Spleen (tissue), 11 donors: Measurements from ENCODE around the gene DNAJB14. TPM values are rescaled to one million over a fixed set of nuclear protein-coding genes. Genes with fewer than 3 reads are reported as not detected.

Experiments
- DNase-seq: peaks from one replicate; pipeline ENCODE4 v3.0.0-alpha.2; 2020
- H3K27ac ChIP-seq, 8 donors: fragments of 200-600 bp; sonication (generic) in 7 of 8; 1 replicate in 4 of 8; 2 replicates in 4 of 8; pipeline versions ENCODE4 v1.5.0 to v1.8.0; 2016 to 2021; ENCODE audit warnings: inconsistent platforms in 4 of 8, mild to moderate bottlenecking in 4 of 8, moderate library complexity in 1 of 8
- H3K27me3 ChIP-seq, 7 donors: fragments of 200-600 bp; sonication (generic) in 6 of 7; replicated peaks in 1 of 7; 1 replicate in 4 of 7; 2 replicates in 3 of 7; pipeline versions ENCODE4 v1.5.0 to v1.8.0; 2016 to 2021; ENCODE audit warnings: inconsistent platforms in 3 of 7, mild to moderate bottlenecking in 1 of 7
- H3K36me3 ChIP-seq, 6 donors: fragments of 200-600 bp; sonication (generic) in 5 of 6; 1 replicate in 4 of 6; 2 replicates in 2 of 6; pipeline versions ENCODE4 v1.5.0 to v1.8.0; 2016 to 2021; ENCODE audit warnings: inconsistent platforms in 2 of 6
- H3K4me1 ChIP-seq, 6 donors: fragments of 200-600 bp; sonication (generic) in 5 of 6; 1 replicate in 3 of 6; 2 replicates in 3 of 6; pipeline versions ENCODE4 v1.5.0 to v1.8.0; 2016 to 2021; ENCODE audit warnings: inconsistent platforms in 3 of 6
- H3K4me3 ChIP-seq, 8 donors: fragments of 200-600 bp; sonication (generic) in 7 of 8; 1 replicate in 4 of 8; 2 replicates in 4 of 8; pipeline versions ENCODE4 v1.5.0 to v1.8.0; 2016 to 2021; ENCODE audit warnings: inconsistent platforms in 4 of 8, mild to moderate bottlenecking in 4 of 8, moderate library complexity in 2 of 8
- H3K9me3 ChIP-seq, 8 donors: fragments of 200-600 bp; sonication (generic) in 7 of 8; 1 replicate in 4 of 8; 2 replicates in 4 of 8; pipeline versions ENCODE4 v1.5.0 to v1.8.0; 2016 to 2021; ENCODE audit warnings: inconsistent platforms in 4 of 8
- POLR2A ChIP-seq, 3 donors: fragments of 450-650 bp; IDR thresholded peaks; one replicate each; pipeline ENCODE4 v1.5.1; 2017; ENCODE audit warnings: antibody characterized with exemption in 3 of 3, mild to moderate bottlenecking in 1 of 3
- POLR2AphosphoS5 ChIP-seq, 3 donors: sonication (generic); formaldehyde crosslinking; IDR thresholded peaks; one replicate each; pipeline ENCODE4 v1.5.1; 2017; ENCODE audit warnings: antibody characterized with exemption in 3 of 3
- WGBS, 5 donors: extraction: QIAGEN DNeasy Blood & Tissue Kit in 3 of 5; methylation state at CpG; one replicate each; pipeline versions ENCODE4 v1.1.5 to v1.1.7; 2013 to 2018; 5-methylcytosine and 5-hydroxymethylcytosine counted together
- intact Hi-C: fragments of 100-400 bp; cut with DNase I; formaldehyde crosslinking; loops from one replicate; pipeline ENCODE4 v1.15.0; 2023; ENCODE audit warnings: low total_unique reads
- polyA plus RNA-seq, 3 donors: library from polyadenylated mRNA; stranded (reverse); fragments of 200-250 nt; gene quantifications; one replicate each; pipeline ENCODE4 v1.2.1, GENCODE V29; 2013
- total RNA-seq, 7 donors: library from RNA; depleted of rRNA in 3 of 7; stranded (reverse); fragments of >200 nt in 3 of 7; fragmentation: NEBNext Ultra II Directional in 4 of 7; extraction: Animal tissue kit (Norgen Biotek cat#: 25700) in 4 of 7; gene quantifications; one replicate each; pipeline versions ENCODE4 v1.1.0 to v1.2.1, GENCODE V29; 2016 to 2021
- TF ChIP-seq, protein P1 (sequence below), 11 experiments: fragments of 200-600 bp in 7 of 11; fragments of 450-650 bp in 4 of 11; sonication (generic) in 4 of 11; IDR thresholded peaks in 8 of 11; conservative IDR thresholded peaks in 3 of 11; 1 replicate in 7 of 11; 2 replicates in 4 of 11; pipeline versions ENCODE4 v1.4.0 to v1.8.0; 2016 to 2021; ENCODE audit warnings: antibody characterized with exemption in 11 of 11, inconsistent platforms in 4 of 11, mild to moderate bottlenecking in 1 of 11
- donor health status: healthy with polysubstance abuse.
- donor health status: DM: no; HTN: no; CAD: no; lungs with moderate emphysema.
- donor health status: DM: no; HTN: no; CAD: no.
- donor health status: Bipolar disorder and iron deficiency.
- donor health status: healthy.
- donor health status: DM: no; HTN: no; CAD: no.
- donor health status: DM: yes; HTN: yes; CAD: no.

DNAJB14 gene
- total and polyA plus RNA-seq, 10 donors, result 10.6 to 77.7 (median 53.3) TPM

DNA sequence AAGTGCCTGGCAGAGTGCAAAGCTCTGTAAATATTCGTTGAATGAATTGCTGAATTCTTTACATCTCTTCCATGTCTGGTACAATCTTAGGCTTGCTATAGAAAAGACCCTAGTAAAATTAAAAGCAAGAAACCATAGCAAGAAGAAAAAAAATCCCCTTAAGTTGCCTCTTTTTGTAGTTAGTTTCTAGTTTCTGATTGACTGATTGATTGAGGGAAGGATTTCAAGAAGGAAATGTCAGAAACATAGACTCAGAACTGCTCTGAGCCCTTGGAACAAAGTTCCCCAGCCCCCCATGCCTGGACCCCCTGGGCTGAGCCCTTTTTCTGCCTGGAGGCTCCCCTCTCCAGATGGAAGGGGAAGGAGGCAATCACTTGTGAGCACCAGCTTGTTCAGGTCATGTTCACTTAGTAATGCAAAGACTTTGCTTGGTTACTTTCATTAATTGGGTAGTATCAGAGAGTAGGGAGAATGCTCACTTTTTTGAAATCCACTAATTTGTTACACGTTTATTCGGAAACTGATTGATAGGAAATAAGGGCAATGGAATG is 94.1 kb downstream of the DNAJB14 start:
- Histone ChIP-seq H3K27ac (no peak overlapping the region), H3K4me3 (no peak overlapping the region), H3K36me3 (peaks cover 0 to 30% (median 0%) of the 10 kb centered on the region in 6 donors), H3K9me3 (no peaks in the 10 kb centered on the region), H3K27me3 (no peaks in the 10 kb centered on the region), H3K4me1 (peaks cover 3 to 73% (median 42%) of the 10 kb centered on the region in 6 donors)
- TF ChIP-seq, protein P1, sequence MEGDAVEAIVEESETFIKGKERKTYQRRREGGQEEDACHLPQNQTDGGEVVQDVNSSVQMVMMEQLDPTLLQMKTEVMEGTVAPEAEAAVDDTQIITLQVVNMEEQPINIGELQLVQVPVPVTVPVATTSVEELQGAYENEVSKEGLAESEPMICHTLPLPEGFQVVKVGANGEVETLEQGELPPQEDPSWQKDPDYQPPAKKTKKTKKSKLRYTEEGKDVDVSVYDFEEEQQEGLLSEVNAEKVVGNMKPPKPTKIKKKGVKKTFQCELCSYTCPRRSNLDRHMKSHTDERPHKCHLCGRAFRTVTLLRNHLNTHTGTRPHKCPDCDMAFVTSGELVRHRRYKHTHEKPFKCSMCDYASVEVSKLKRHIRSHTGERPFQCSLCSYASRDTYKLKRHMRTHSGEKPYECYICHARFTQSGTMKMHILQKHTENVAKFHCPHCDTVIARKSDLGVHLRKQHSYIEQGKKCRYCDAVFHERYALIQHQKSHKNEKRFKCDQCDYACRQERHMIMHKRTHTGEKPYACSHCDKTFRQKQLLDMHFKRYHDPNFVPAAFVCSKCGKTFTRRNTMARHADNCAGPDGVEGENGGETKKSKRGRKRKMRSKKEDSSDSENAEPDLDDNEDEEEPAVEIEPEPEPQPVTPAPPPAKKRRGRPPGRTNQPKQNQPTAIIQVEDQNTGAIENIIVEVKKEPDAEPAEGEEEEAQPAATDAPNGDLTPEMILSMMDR (IDR thresholded peaks at IDR 0.05 in 8 of 11, conservative IDR thresholded peaks at IDR 0.05 in 3 of 11), result no peak
- TF ChIP-seq POLR2AphosphoS5 (IDR thresholded peaks at IDR 0.05) (no peak), POLR2A (IDR thresholded peaks at IDR 0.05) (no peak)
- intact Hi-C loops, result no loop called here
- WGBS, 5 donors, result 80 to 90% (median 80%) methylated on average over 3 of the region's 3 CpGs
- no peak for DNase-seq

DNA sequence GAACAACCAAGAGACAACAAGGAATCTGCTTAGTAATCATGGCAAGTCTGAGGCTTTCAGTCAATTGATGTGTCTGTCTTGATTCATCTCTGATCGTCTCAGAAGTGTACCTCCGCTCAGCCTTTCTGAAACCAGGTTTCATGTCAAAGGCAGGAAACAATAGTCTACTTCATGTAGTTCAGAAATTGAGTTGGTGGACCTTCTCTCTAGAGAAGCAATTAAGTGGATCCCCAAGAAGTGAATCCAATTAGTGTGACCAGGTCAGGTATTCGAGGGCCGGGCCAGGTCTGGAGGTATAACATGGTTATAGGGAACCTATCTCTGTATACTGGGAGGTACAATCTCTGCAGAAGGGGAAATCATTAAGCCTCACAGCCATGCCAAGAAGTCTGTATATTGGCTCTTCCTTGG is 97.8 kb downstream of the DNAJB14 start:
- Histone ChIP-seq H3K4me1 (peaks cover 3 to 76% (median 37%) of the 10 kb centered on the region in 6 donors), H3K4me3 (no peak overlapping the region), H3K36me3 (peaks cover 0 to 24% (median 0%) of the 10 kb centered on the region in 6 donors), H3K9me3 (no peaks in the 10 kb centered on the region), H3K27me3 (no peaks in the 10 kb centered on the region), H3K27ac (peak overlapping the region in 1 of 8 donors; percentile 62)
- no peak for DNase-seq
- intact Hi-C loops, result no loop called here
- WGBS, 5 donors, result 79 to 90% (median 85%) methylated on average over 4 of the region's 4 CpGs
- TF ChIP-seq, protein P1 (IDR thresholded peaks at IDR 0.05 in 8 of 11, conservative IDR thresholded peaks at IDR 0.05 in 3 of 11), result no peak
- TF ChIP-seq POLR2A (IDR thresholded peaks at IDR 0.05) (no peak), POLR2AphosphoS5 (IDR thresholded peaks at IDR 0.05) (no peak)

DNA sequence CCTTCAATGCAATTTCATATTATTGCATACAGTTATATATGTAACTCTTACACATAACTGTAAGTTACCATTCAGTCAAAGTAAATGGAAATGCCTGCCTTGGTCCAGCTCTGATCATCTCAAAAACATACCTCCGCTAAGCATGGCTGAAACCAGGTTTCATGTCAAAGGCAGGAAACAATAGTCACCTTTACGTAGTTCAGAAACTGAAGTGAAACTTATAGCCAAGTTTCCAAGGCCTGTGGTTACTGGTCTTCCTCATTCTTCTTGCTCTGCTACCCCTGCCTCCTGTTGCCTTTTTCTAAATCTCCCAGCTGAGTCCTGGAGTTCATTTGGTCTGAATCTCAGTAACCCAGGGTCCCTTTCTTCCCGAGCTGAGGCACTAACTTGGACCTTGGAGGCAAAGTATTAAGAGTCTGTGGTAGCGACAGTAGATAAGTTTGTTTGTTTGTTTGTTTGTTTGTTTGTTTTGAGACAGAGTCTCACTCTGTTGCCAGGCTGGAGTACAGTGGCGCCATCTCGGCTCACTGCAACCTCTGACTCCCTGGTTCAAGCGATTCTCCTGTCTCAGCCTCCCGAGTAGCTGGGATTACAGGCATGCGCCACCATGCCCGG is 98.9 kb downstream of the DNAJB14 start:
- no peak for TF ChIP-seq POLR2A (IDR thresholded peaks at IDR 0.05)
- TF ChIP-seq, protein P1 (IDR thresholded peaks at IDR 0.05 in 8 of 11, conservative IDR thresholded peaks at IDR 0.05 in 3 of 11), result no peak
- peak in 1 of 3 donors; percentile 56 for TF ChIP-seq POLR2AphosphoS5 (IDR thresholded peaks at IDR 0.05)
- no peak overlapping the region for H3K4me3 ChIP-seq
- intact Hi-C loops, result no loop called here
- peak overlapping the region in 6 of 8 donors; percentile 1 to 62 (median 36) for H3K27ac ChIP-seq
- no peaks in the 10 kb centered on the region for H3K27me3 ChIP-seq
- 69 to 76% (median 70%) methylated on average over 10 of the region's 10 CpGs for WGBS, 5 donors
- no peaks in the 10 kb centered on the region for H3K9me3 ChIP-seq
- H3K4me1 ChIP-seq, result peaks cover 3 to 75% (median 37%) of the 10 kb centered on the region in 6 donors
- no peak for DNase-seq
- H3K36me3 ChIP-seq, result peaks cover 0 to 25% (median 3%) of the 10 kb centered on the region in 6 donors

DNA sequence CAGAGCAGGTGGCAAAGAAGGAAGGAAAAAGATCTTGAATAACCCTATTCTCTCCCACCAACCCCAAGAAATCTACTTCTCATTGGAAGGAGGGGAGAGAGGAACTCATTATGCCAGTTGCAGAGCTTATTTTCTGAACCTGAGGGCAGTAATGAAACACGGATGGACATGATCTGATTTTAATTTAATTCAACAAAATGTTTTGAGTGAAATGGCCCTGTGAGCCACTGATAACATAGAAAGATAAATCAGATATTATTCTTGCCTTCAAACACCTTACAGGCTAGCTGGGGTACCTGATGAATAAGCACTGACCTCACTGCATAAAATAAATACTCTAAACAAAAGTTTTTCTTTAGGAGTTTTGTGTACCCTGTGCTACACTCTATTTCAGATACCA is 99.5 kb downstream of the DNAJB14 start:
- no peak for TF ChIP-seq POLR2A (IDR thresholded peaks at IDR 0.05)
- TF ChIP-seq, protein P1 (IDR thresholded peaks at IDR 0.05 in 8 of 11, conservative IDR thresholded peaks at IDR 0.05 in 3 of 11), result no peak
- TF ChIP-seq POLR2AphosphoS5 (IDR thresholded peaks at IDR 0.05), result no peak
- peaks cover 0 to 29% (median 5%) of the 10 kb centered on the region in 6 donors for H3K36me3 ChIP-seq
- H3K27ac ChIP-seq, result peak overlapping the region in 7 of 8 donors; percentile 1 to 62 (median 29)
- H3K4me1 ChIP-seq, result peaks cover 3 to 69% (median 36%) of the 10 kb centered on the region in 6 donors
- no peak overlapping the region for H3K4me3 ChIP-seq
- intact Hi-C loops, result no loop called here
- DNase-seq, result no peak
- H3K27me3 ChIP-seq, result no peaks in the 10 kb centered on the region
- 30 to 54% (median 42%) methylated on average over 1 of the region's 1 CpG for WGBS, 5 donors
- H3K9me3 ChIP-seq, result no peaks in the 10 kb centered on the region
